Stimulated activated CD8-positive, alpha-beta memory T cell treated with anti-CD3 and anti-CD28 coated beads, Interleukin-12 subunit alpha, Interleukin-12 subunit beta, amount 100 ng/mL, for 24 hours (primary cell): ENCODE results near the gene IKBKE.

Experiments
- DNase-seq: peaks from one replicate; pipeline ENCODE4 v3.0.0-alpha.2; 2020; ENCODE audit errors: extremely low read depth

The IKBKE gene

GRCh38 chr1:206540044-206540780, 69.9 kb downstream of the IKBKE start:
- DNase-seq, result no peak

GRCh38 chr1:206541236-206541833, 71.1 kb downstream of the IKBKE start:
- DNase-seq, result no peak

GRCh38 chr1:206544562-206545257, 74.4 kb downstream of the IKBKE start:
- DNase-seq, result no peak

GRCh38 chr1:206545351-206545750, 75.1 kb downstream of the IKBKE start:
- DNase-seq, result no peak
